ENCODE data around the gene STPG1.
A peak's percentile ranks its signal among the peaks of the same experiment; 100 is the strongest.

The STPG1 gene

GRCh38 chr1:24416666-24417391 is 3.2 kb upstream of the STPG1 start:
- Mint-ChIP-seq H3K4me1 (ENCODE audit: low read depth) (peaks cover 78% of the 10 kb centered on the region), H3K27me3 (no peaks in the 10 kb centered on the region), H3K9me3 (no peaks in the 10 kb centered on the region), H3K36me3 (ENCODE audit: low read depth) (peaks cover 31% of the 10 kb centered on the region), H3K4me3 (peak overlapping the region; percentile 91), H3K27ac (peak overlapping the region; percentile 86)

- Mint-ChIP-seq H3K27ac (peak overlapping the region; percentile 86), H3K4me3 (peak overlapping the region; percentile 91), H3K36me3 (ENCODE audit: low read depth) (peaks cover 24% of the 10 kb centered on the region), H3K4me1 (ENCODE audit: low read depth) (peaks cover 75% of the 10 kb centered on the region), H3K27me3 (no peaks in the 10 kb centered on the region), H3K9me3 (no peaks in the 10 kb centered on the region)
Measured at GRCh38 chr1:24415910-24416665, 2.5 kb upstream of the STPG1 start.

GRCh38 chr1:24415334-24415909 is 1.8 kb upstream of the STPG1 start, which contains the start of gene NIPAL3:
NIPAL3 (plus strand) TSS chr1:24415802; CDS start chr1:24419548, 3,746 bp downstream.
- Mint-ChIP-seq H3K4me3 (peak within 1 kb of the TSS; percentile 91), H3K27ac (peak within 1 kb of the TSS; percentile 86), H3K27me3 (no peaks in the 10 kb centered on the region), H3K4me1 (ENCODE audit: low read depth) (peaks cover 68% of the 10 kb centered on the region), H3K9me3 (no peaks in the 10 kb centered on the region), H3K36me3 (ENCODE audit: low read depth) (peaks cover 17% of the 10 kb centered on the region)

- Mint-ChIP-seq H3K27ac (peak overlapping the region; percentile 54), H3K9me3 (no peaks in the 10 kb centered on the region), H3K4me1 (ENCODE audit: low read depth) (peaks cover 64% of the 10 kb centered on the region), H3K4me3 (peak overlapping the region; percentile 91), H3K27me3 (no peaks in the 10 kb centered on the region), H3K36me3 (ENCODE audit: low read depth) (peaks cover 13% of the 10 kb centered on the region)
Measured at GRCh38 chr1:24414775-24415333, 1.3 kb upstream of the STPG1 start.

- Mint-ChIP-seq H3K36me3 (ENCODE audit: low read depth) (no peaks in the 10 kb centered on the region), H3K9me3 (no peaks in the 10 kb centered on the region), H3K27me3 (no peaks in the 10 kb centered on the region), H3K4me1 (ENCODE audit: low read depth) (peaks cover 44% of the 10 kb centered on the region), H3K27ac (no peak overlapping the region), H3K4me3 (peak overlapping the region; percentile 89)
Measured at GRCh38 chr1:24412408-24412807, 1.2 kb downstream of the STPG1 start.

GRCh38 chr1:24411963-24412362 is 1.6 kb downstream of the STPG1 start:
- H3K4me1 Mint-ChIP-seq (ENCODE audit: low read depth) = peaks cover 39% of the 10 kb centered on the region
- H3K4me3 Mint-ChIP-seq = no peak overlapping the region
- no peaks in the 10 kb centered on the region for H3K36me3 Mint-ChIP-seq (ENCODE audit: low read depth)
- H3K9me3 Mint-ChIP-seq = no peaks in the 10 kb centered on the region
- no peak overlapping the region for H3K27ac Mint-ChIP-seq
- H3K27me3 Mint-ChIP-seq = no peaks in the 10 kb centered on the region

GRCh38 chr1:24410750-24411149 is 2.8 kb downstream of the STPG1 start:
- peaks cover 28% of the 10 kb centered on the region for H3K4me1 Mint-ChIP-seq (ENCODE audit: low read depth)
- no peaks in the 10 kb centered on the region for H3K27me3 Mint-ChIP-seq
- no peak overlapping the region for H3K4me3 Mint-ChIP-seq
- H3K27ac Mint-ChIP-seq = no peak overlapping the region
- no peaks in the 10 kb centered on the region for H3K9me3 Mint-ChIP-seq
- H3K36me3 Mint-ChIP-seq (ENCODE audit: low read depth) = no peaks in the 10 kb centered on the region

- H3K36me3 Mint-ChIP-seq (ENCODE audit: low read depth) = no peaks in the 10 kb centered on the region
- no peaks in the 10 kb centered on the region for H3K27me3 Mint-ChIP-seq
- no peak overlapping the region for H3K4me3 Mint-ChIP-seq
- H3K9me3 Mint-ChIP-seq = no peaks in the 10 kb centered on the region
- no peak overlapping the region for H3K27ac Mint-ChIP-seq
- H3K4me1 Mint-ChIP-seq (ENCODE audit: low read depth) = peaks cover 20% of the 10 kb centered on the region
Measured at GRCh38 chr1:24409535-24409934, 4.0 kb downstream of the STPG1 start.

- Mint-ChIP-seq H3K27ac (no peak overlapping the region), H3K4me1 (ENCODE audit: low read depth) (peaks cover 5% of the 10 kb centered on the region), H3K27me3 (no peaks in the 10 kb centered on the region), H3K9me3 (no peaks in the 10 kb centered on the region), H3K4me3 (no peak overlapping the region), H3K36me3 (ENCODE audit: low read depth) (no peaks in the 10 kb centered on the region)
Measured at GRCh38 chr1:24406788-24407187, 6.8 kb downstream of the STPG1 start.

- Mint-ChIP-seq H3K4me1 (ENCODE audit: low read depth) (peaks cover 9% of the 10 kb centered on the region), H3K4me3 (no peak overlapping the region), H3K9me3 (no peaks in the 10 kb centered on the region), H3K36me3 (ENCODE audit: low read depth) (peaks cover 9% of the 10 kb centered on the region), H3K27me3 (no peaks in the 10 kb centered on the region), H3K27ac (no peak overlapping the region)
Measured at GRCh38 chr1:24403806-24404205, 9.8 kb downstream of the STPG1 start.

- peaks cover 9% of the 10 kb centered on the region for H3K4me1 Mint-ChIP-seq (ENCODE audit: low read depth)
- peaks cover 9% of the 10 kb centered on the region for H3K36me3 Mint-ChIP-seq (ENCODE audit: low read depth)
- no peak overlapping the region for H3K4me3 Mint-ChIP-seq
- no peak overlapping the region for H3K27ac Mint-ChIP-seq
- H3K9me3 Mint-ChIP-seq = no peaks in the 10 kb centered on the region
- no peaks in the 10 kb centered on the region for H3K27me3 Mint-ChIP-seq
Measured at GRCh38 chr1:24400065-24400464, 13.5 kb downstream of the STPG1 start.

- H3K27me3 Mint-ChIP-seq = no peaks in the 10 kb centered on the region
- H3K9me3 Mint-ChIP-seq = no peaks in the 10 kb centered on the region
- H3K4me3 Mint-ChIP-seq = no peak overlapping the region
- peaks cover 40% of the 10 kb centered on the region for H3K4me1 Mint-ChIP-seq (ENCODE audit: low read depth)
- H3K36me3 Mint-ChIP-seq (ENCODE audit: low read depth) = no peaks in the 10 kb centered on the region
- peak overlapping the region; percentile 21 for H3K27ac Mint-ChIP-seq
Measured at GRCh38 chr1:24393892-24394291, 19.7 kb downstream of the STPG1 start.

GRCh38 chr1:24392982-24393650 is 20.5 kb downstream of the STPG1 start:
- Mint-ChIP-seq H3K4me3 (peak overlapping the region; percentile 4), H3K27me3 (no peaks in the 10 kb centered on the region), H3K4me1 (ENCODE audit: low read depth) (peaks cover 40% of the 10 kb centered on the region), H3K36me3 (ENCODE audit: low read depth) (no peaks in the 10 kb centered on the region), H3K9me3 (no peaks in the 10 kb centered on the region), H3K27ac (peak overlapping the region; percentile 74)

- Mint-ChIP-seq H3K27ac (peak overlapping the region; percentile 74), H3K4me3 (peak overlapping the region; percentile 67), H3K27me3 (no peaks in the 10 kb centered on the region), H3K9me3 (no peaks in the 10 kb centered on the region), H3K36me3 (ENCODE audit: low read depth) (no peaks in the 10 kb centered on the region), H3K4me1 (ENCODE audit: low read depth) (peaks cover 40% of the 10 kb centered on the region)
Measured at GRCh38 chr1:24392604-24392946, 21.0 kb downstream of the STPG1 start.

All from stimulated activated naive CD8-positive, alpha-beta T cell treated with anti-CD3 and anti-CD28 coated beads, Interleukin-15, Interleukin-2, amounts not matched to agents 100 ng/mL and 50 ng/mL, for 24 hours (primary cell).